K562 (cell line): Measurements from ENCODE around the gene SCIN. TPM values are rescaled to one million over a fixed set of nuclear protein-coding genes. Genes with fewer than 3 reads are reported as not detected.

Source experiments
- DNMT1 ChIP-seq: fragments of 450-650 bp; IDR thresholded peaks from 2 replicates; pipeline ENCODE4 v1.6.1; 2016; ENCODE audit warnings: antibody characterized with exemption, mild to moderate bottlenecking
- LARP7 ChIP-seq: fragments of 450-650 bp; IDR thresholded peaks from 2 replicates; pipeline ENCODE4 v1.6.1; 2016
- LEF1 ChIP-seq: fragments of 450-650 bp; IDR thresholded peaks from 2 replicates; pipeline ENCODE4 v1.6.1; 2016; ENCODE audit warnings: mild to moderate bottlenecking
- NCOA6 ChIP-seq: fragments of 450-650 bp; IDR thresholded peaks from 2 replicates; pipeline ENCODE4 v1.6.1; 2017; ENCODE audit warnings: mild to moderate bottlenecking
- NKRF ChIP-seq: fragments of 450-650 bp; IDR thresholded peaks from 2 replicates; pipeline ENCODE4 v1.6.1; 2016; ENCODE audit warnings: borderline replicate concordance
- NR2C2 ChIP-seq, 2 experiments: fragments of 200-800 bp in 1 of 2; sonication (Bioruptor generic) in 1 of 2; sonication (generic) in 1 of 2; formaldehyde crosslinking in 1 of 2; IDR thresholded peaks; 2 replicates each; pipeline versions ENCODE4 v1.6.1 to v1.8.0; 2016 to 2022; ENCODE audit warnings: mild to moderate bottlenecking in 1 of 2, missing compliant biosample characterization in 1 of 2, missing genetic modification characterization in 1 of 2, missing genetic modification reagents in 1 of 2
- PHB2 ChIP-seq: fragments of 450-650 bp; IDR thresholded peaks from 2 replicates; pipeline ENCODE4 v1.6.1; 2017; ENCODE audit warnings: low read depth
- PML ChIP-seq: IDR thresholded peaks from 2 replicates; pipeline ENCODE4 v1.6.1; 2012; ENCODE audit warnings: low read length, inconsistent platforms
- POLR2AphosphoS5 ChIP-seq: IDR thresholded peaks from 2 replicates; pipeline ENCODE4 v1.6.1; 2011; ENCODE audit warnings: mild to moderate bottlenecking, low read depth, low read length, moderate library complexity; ENCODE audit not compliant: control insufficient read depth, insufficient read depth
- PRPF4 ChIP-seq: fragments of 200-400 bp; formaldehyde crosslinking; IDR thresholded peaks from one replicate; pipeline ENCODE4 v1.6.1; 2017; ENCODE audit warnings: low read length, low read depth, mild to moderate bottlenecking; ENCODE audit not compliant: insufficient read depth, poor library complexity, severe bottlenecking
- RBFOX2 ChIP-seq: fragments of 200-400 bp; formaldehyde crosslinking; IDR thresholded peaks from 2 replicates; pipeline ENCODE4 v1.6.1; 2017; ENCODE audit warnings: low read depth, mild to moderate bottlenecking, low read length, moderate library complexity
- SMC3 ChIP-seq: conservative IDR thresholded peaks from 2 replicates; pipeline ENCODE4 v1.6.1; 2011; ENCODE audit warnings: low read depth, low read length, improper control_type of control experiment; ENCODE audit not compliant: insufficient read depth
- SUPT5H ChIP-seq: fragments of 450-650 bp; IDR thresholded peaks from 2 replicates; pipeline ENCODE4 v1.6.1; 2016
- TBL1XR1 ChIP-seq, 2 experiments: IDR thresholded peaks; 2 replicates each; pipeline ENCODE4 v1.6.1; 2012; ENCODE audit warnings: improper control_type of control experiment in 2 of 2, low read length in 2 of 2, mild to moderate bottlenecking in 1 of 2
- ZNF316 ChIP-seq: fragments of 450-650 bp; IDR thresholded peaks from 2 replicates; pipeline ENCODE4 v1.6.1; 2016
- ZNF407 ChIP-seq: fragments of 450-650 bp; IDR thresholded peaks from 2 replicates; pipeline ENCODE4 v1.6.1; 2016; ENCODE audit warnings: low read depth
- ZNF41 ChIP-seq: fragments of 250-450 bp; sonication (Bioruptor Pico); conservative IDR thresholded peaks from 2 replicates; pipeline ENCODE4 v1.4.0; 2020; ENCODE audit warnings: mild to moderate bottlenecking
- ZNF785 ChIP-seq: fragments of 250-450 bp; sonication (Bioruptor Pico); IDR thresholded peaks from 2 replicates; pipeline ENCODE4 v1.4.0; 2020; ENCODE audit warnings: mild to moderate bottlenecking
- ZNF79 ChIP-seq: fragments of 250-450 bp; sonication (Bioruptor Pico); IDR thresholded peaks from 2 replicates; pipeline ENCODE4 v1.4.0; 2020; ENCODE audit warnings: low read depth, mild to moderate bottlenecking, moderate library complexity
- polyA plus RNA-seq, 8 experiments: library from polyadenylated mRNA; depleted of rRNA in 4 of 8; stranded (reverse) in 5 of 8; unstranded in 3 of 8; fragments of >200 nt; fragmentation: Nextera tagmentation in 2 of 8; fragmentation: Illumina TruSeq in 1 of 8; extraction: Ambion mirVana in 2 of 8; extraction: Trizol in 1 of 8; gene quantifications; 2 replicates each; pipeline versions ENCODE4 v1.2.1 to v1.2.3, GENCODE V29; 2011 to 2014; ENCODE audit warnings: inconsistent platforms in 1 of 8, missing spikeins in 1 of 8
- total RNA-seq, 7 experiments: library from RNA; depleted of rRNA in 6 of 7; stranded (reverse); fragments of >200 nt in 6 of 7; fragmentation: Illumina TruSeq in 2 of 7; extraction: Trizol in 2 of 7; gene quantifications; 2 replicates each; pipeline versions ENCODE4 v1.2.1 to v1.2.3, GENCODE V29; 2011 to 2021; ENCODE audit warnings: low replicate concordance in 1 of 7

SCIN gene
- total and polyA plus RNA-seq, 9 of the 15 experiments (the other 6 are each of a cell fraction or from before 2014, with no cell fraction given): 0.67 to 18.2 (median 10.6) TPM

GRCh38 chr7:12690041-12690878 is 119.7 kb downstream of the SCIN start (continued):
- TF ChIP-seq ZNF407 (no peak), SUPT5H (0 out of 2 replicates have a peak, but pooled peaks have one; percentile 3), PRPF4 (no peak), ZNF785 (CRISPR knock-in tag) (no peak), RBFOX2 (peak; percentile 59), ZNF41 (CRISPR knock-in tag) (no peak), SMC3 (no peak), ZNF79 (CRISPR knock-in tag) (no peak), LARP7 (0 out of 2 replicates have a peak, but pooled peaks have one; percentile 50), NKRF (peak; percentile 49; the same call in 1 of the 2 replicates), POLR2AphosphoS5 (peak; percentile 33; the same call in 1 of the 2 replicates), PML (peak; percentile 23; the same call in 1 of the 2 replicates), DNMT1 (no peak), PHB2 (no peak), TBL1XR1 (IDR thresholded peaks at IDR 0.05; ENCODE audit: low read length in 2 of 2) (peak in 1 of 2 experiments; percentile 14; a peak in 1 of 4 replicates), NCOA6 (no peak), LEF1 (no peak), ZNF316 (peak; percentile 72), NR2C2 (CRISPR knock-in tag; IDR thresholded peaks at IDR 0.05) (no peak), NR2C2 (tag; IDR thresholded peaks at IDR 0.05) (no peak)
